Measurements from ENCODE around the gene AP1M1. TPM values are rescaled to one million over a fixed set of nuclear protein-coding genes. Genes with fewer than 3 reads are reported as not detected.

The AP1M1 gene
- total RNA-seq, 2 experiments from 2014 or later: 99.0 to 108 TPM

DNA sequence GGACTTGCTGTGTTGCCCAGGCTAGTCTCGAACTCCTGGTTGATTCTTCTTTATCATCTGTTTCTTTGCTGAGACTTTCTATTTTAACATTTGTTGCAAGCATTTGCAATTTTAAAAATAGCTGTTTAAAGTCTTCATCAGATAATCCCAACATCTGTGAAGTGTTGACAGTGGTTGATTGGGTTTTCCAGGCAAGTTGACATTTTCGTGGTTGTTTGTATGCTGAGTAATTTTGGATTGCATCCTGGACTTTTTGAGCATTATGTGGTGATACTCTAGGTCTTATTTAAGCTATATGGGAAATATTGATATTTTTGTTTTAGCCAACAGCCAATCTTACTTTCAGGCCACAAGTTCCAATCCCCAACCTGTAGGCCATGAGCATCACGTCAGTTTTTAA, 25.1 kb downstream of the AP1M1 start:
- Mint-ChIP-seq H3K36me3 (ENCODE audit: low read depth) (peaks cover 64% of the 10 kb centered on the region), H3K27ac (no peak overlapping the region), H3K9me3 (peaks cover 19% of the 10 kb centered on the region), H3K4me1 (ENCODE audit: low read depth) (peaks cover 16% of the 10 kb centered on the region), H3K27me3 (no peaks in the 10 kb centered on the region), H3K4me3 (no peak overlapping the region)
- TF ChIP-seq, protein P1, sequence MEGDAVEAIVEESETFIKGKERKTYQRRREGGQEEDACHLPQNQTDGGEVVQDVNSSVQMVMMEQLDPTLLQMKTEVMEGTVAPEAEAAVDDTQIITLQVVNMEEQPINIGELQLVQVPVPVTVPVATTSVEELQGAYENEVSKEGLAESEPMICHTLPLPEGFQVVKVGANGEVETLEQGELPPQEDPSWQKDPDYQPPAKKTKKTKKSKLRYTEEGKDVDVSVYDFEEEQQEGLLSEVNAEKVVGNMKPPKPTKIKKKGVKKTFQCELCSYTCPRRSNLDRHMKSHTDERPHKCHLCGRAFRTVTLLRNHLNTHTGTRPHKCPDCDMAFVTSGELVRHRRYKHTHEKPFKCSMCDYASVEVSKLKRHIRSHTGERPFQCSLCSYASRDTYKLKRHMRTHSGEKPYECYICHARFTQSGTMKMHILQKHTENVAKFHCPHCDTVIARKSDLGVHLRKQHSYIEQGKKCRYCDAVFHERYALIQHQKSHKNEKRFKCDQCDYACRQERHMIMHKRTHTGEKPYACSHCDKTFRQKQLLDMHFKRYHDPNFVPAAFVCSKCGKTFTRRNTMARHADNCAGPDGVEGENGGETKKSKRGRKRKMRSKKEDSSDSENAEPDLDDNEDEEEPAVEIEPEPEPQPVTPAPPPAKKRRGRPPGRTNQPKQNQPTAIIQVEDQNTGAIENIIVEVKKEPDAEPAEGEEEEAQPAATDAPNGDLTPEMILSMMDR (IDR thresholded peaks at IDR 0.05): no peak
- ATAC-seq (no peak), DNase-seq (no peak)
- POLR2A ChIA-PET: interaction anchor here (0.7 to 1.0 kb wide), 3 partner anchors 11 to 317 kb away, joined by 3 to 4 read pairs (median 4); no protein-coding TSS in a partner anchor
- intact Hi-C loops (cut with micrococcal nuclease): no loop called here
- CTCF ChIA-PET: interaction anchor here (1.0 to 1.1 kb wide), 5 partner anchors 8 to 163 kb away, joined by 3 to 4 read pairs (median 3); no protein-coding TSS in a partner anchor

- ChIA-PET CTCF (interaction anchor here (1.0 to 1.1 kb wide), 2 partner anchors 159 to 183 kb away, joined by 3 read pairs; no protein-coding TSS in a partner anchor), POLR2A (interaction anchor here (0.5 to 1.0 kb wide), 4 partner anchors 10 to 635 kb away, joined by 3 to 4 read pairs (median 4); no protein-coding TSS in a partner anchor)
- no peak for ATAC-seq
- DNase-seq: no peak
- H3K27me3 Mint-ChIP-seq: no peaks in the 10 kb centered on the region
- H3K4me1 Mint-ChIP-seq (ENCODE audit: low read depth): peaks cover 6% of the 10 kb centered on the region
- peaks cover 55% of the 10 kb centered on the region for H3K36me3 Mint-ChIP-seq (ENCODE audit: low read depth)
- intact Hi-C loops (cut with micrococcal nuclease): no loop called here
- no peak overlapping the region for H3K4me3 Mint-ChIP-seq
- no peak overlapping the region for H3K27ac Mint-ChIP-seq
- TF ChIP-seq, protein P1 (IDR thresholded peaks at IDR 0.05): no peak
- H3K9me3 Mint-ChIP-seq: peaks cover 19% of the 10 kb centered on the region
These were observed 26.0 kb downstream of the AP1M1 start for GRCh38 chr19:16223746-16224145.

- no peak overlapping the region for H3K27ac Mint-ChIP-seq
- peaks cover 50% of the 10 kb centered on the region for H3K36me3 Mint-ChIP-seq (ENCODE audit: low read depth)
- CTCF ChIA-PET: interaction anchor here (1.0 to 1.8 kb wide), 2 partner anchors 23 to 183 kb away, joined by 3 to 4 read pairs; no protein-coding TSS in a partner anchor
These were observed 26.8 kb downstream of the AP1M1 start for GRCh38 chr19:16224293-16225045.

GRCh38 chr19:16225279-16226183, 27.8 kb downstream of the AP1M1 start:
- Mint-ChIP-seq H3K9me3 (peaks cover 12% of the 10 kb centered on the region), H3K36me3 (ENCODE audit: low read depth) (peaks cover 46% of the 10 kb centered on the region), H3K27ac (no peak overlapping the region), H3K27me3 (no peaks in the 10 kb centered on the region), H3K4me3 (no peak overlapping the region), H3K4me1 (ENCODE audit: low read depth) (no peaks in the 10 kb centered on the region)
- CTCF ChIA-PET: interaction anchor here (1.8 kb wide), 1 partner anchor 21 kb away, joined by 4 read pairs; no protein-coding TSS in a partner anchor
- no peak for ATAC-seq
- POLR2A ChIA-PET: interaction anchor here (0.7 to 1.3 kb wide), 2 partner anchors 7 to 139 kb away, joined by 3 read pairs; no protein-coding TSS in a partner anchor
- no peak for DNase-seq
- intact Hi-C loops (cut with micrococcal nuclease): no loop called here
- TF ChIP-seq, protein P1 (IDR thresholded peaks at IDR 0.05): no peak

More at GRCh38 chr19:16224293-16225045, 26.8 kb downstream of the AP1M1 start:
- Mint-ChIP-seq H3K27me3 (no peaks in the 10 kb centered on the region), H3K4me1 (ENCODE audit: low read depth) (peaks cover 2% of the 10 kb centered on the region), H3K4me3 (no peak overlapping the region), H3K9me3 (peaks cover 15% of the 10 kb centered on the region)
- POLR2A ChIA-PET: interaction anchor here (0.5 to 1.0 kb wide), 2 partner anchors 15 to 1538 kb away, joined by 4 read pairs; no protein-coding TSS in a partner anchor
- intact Hi-C loops (cut with micrococcal nuclease): no loop called here
- no peak for DNase-seq
- TF ChIP-seq, protein P1 (IDR thresholded peaks at IDR 0.05): no peak
- ATAC-seq: no peak
